H9 (cell line): ENCODE measurements around the gene KIZ. TPM values are rescaled to one million over a fixed set of nuclear protein-coding genes. Genes with fewer than 3 reads are reported as not detected.

Source experiments
- DNase-seq: peaks from one replicate; pipeline ENCODE4 v3.0.0-alpha.2; 2017
- H2AFZ ChIP-seq: one replicate; pipeline ENCODE4 v1.6.1; 2013; ENCODE audit warnings: mild to moderate bottlenecking, low read length, control low read depth, moderate library complexity
- H2AK5ac ChIP-seq: 2 replicates; pipeline ENCODE4 v1.6.1; 2013; ENCODE audit warnings: low read length, control low read depth, mixed read lengths; ENCODE audit not compliant: insufficient read length
- H2BK120ac ChIP-seq: one replicate; pipeline ENCODE4 v1.6.1; 2013; ENCODE audit warnings: low read depth, mild to moderate bottlenecking, low read length, control low read depth, inconsistent platforms; ENCODE audit not compliant: poor library complexity, severe bottlenecking
- H2BK12ac ChIP-seq: 2 replicates; pipeline ENCODE4 v1.6.1; 2013; ENCODE audit warnings: low read length, control low read depth, mixed read lengths, low read depth; ENCODE audit not compliant: insufficient read length
- H2BK15ac ChIP-seq: 2 replicates; pipeline ENCODE4 v1.6.1; 2013; ENCODE audit warnings: low read depth, low read length, control low read depth
- H2BK20ac ChIP-seq: one replicate; pipeline ENCODE4 v1.6.1; 2013; ENCODE audit warnings: low read depth, mild to moderate bottlenecking, low read length, control low read depth, inconsistent platforms; ENCODE audit not compliant: poor library complexity, severe bottlenecking
- H2BK5ac ChIP-seq: 2 replicates; pipeline ENCODE4 v1.6.1; 2013; ENCODE audit warnings: low read length, control low read depth, mixed read lengths; ENCODE audit not compliant: insufficient read length
- H3K14ac ChIP-seq: 2 replicates; pipeline ENCODE4 v1.6.1; 2013; ENCODE audit warnings: low read length, control low read depth; ENCODE audit not compliant: insufficient read depth
- H3K18ac ChIP-seq: 2 replicates; pipeline ENCODE4 v1.6.1; 2013; ENCODE audit warnings: low read depth, mild to moderate bottlenecking, mixed read lengths, low read length, control low read depth; ENCODE audit not compliant: insufficient read length
- H3K23ac ChIP-seq: 2 replicates; pipeline ENCODE4 v1.6.1; 2013; ENCODE audit warnings: low read length, control low read depth, mixed read lengths, low read depth; ENCODE audit not compliant: insufficient read length
- H3K23me2 ChIP-seq: 2 replicates; pipeline ENCODE4 v1.6.1; 2013; ENCODE audit warnings: low read depth, mild to moderate bottlenecking, mixed read lengths, low read length, control low read depth; ENCODE audit not compliant: insufficient read length, poor library complexity, severe bottlenecking
- H3K27ac ChIP-seq: 2 replicates; pipeline ENCODE4 v1.5.1; 2013; ENCODE audit warnings: low read length, control low read depth, mixed read lengths, low read depth; ENCODE audit not compliant: insufficient read length
- H3K27me3 ChIP-seq: 2 replicates; pipeline ENCODE4 v1.6.1; 2013; ENCODE audit warnings: low read length, control low read depth, inconsistent platforms; ENCODE audit not compliant: insufficient read depth
- H3K4ac ChIP-seq: 2 replicates; pipeline ENCODE4 v1.6.1; 2013; ENCODE audit warnings: low read depth, mild to moderate bottlenecking, control low read depth, inconsistent platforms, low read length, moderate library complexity
- H3K4me1 ChIP-seq: 2 replicates; pipeline ENCODE4 v1.6.1; 2013; ENCODE audit warnings: low read length, control low read depth, inconsistent platforms; ENCODE audit not compliant: insufficient read depth
- H3K4me2 ChIP-seq: 2 replicates; pipeline ENCODE4 v1.6.1; 2013; ENCODE audit warnings: low read length, control low read depth, mixed read lengths; ENCODE audit not compliant: insufficient read length, insufficient read depth
- H3K56ac ChIP-seq: 2 replicates; pipeline ENCODE4 v1.6.1; 2013; ENCODE audit warnings: low read depth, mild to moderate bottlenecking, mixed read lengths, low read length, control low read depth; ENCODE audit not compliant: insufficient read length
- H3K79me1 ChIP-seq: 2 replicates; pipeline ENCODE4 v1.6.1; 2013; ENCODE audit warnings: low read depth, mild to moderate bottlenecking, moderate library complexity, low read length, control low read depth, inconsistent platforms; ENCODE audit not compliant: insufficient read depth, poor library complexity, severe bottlenecking
- H3K79me2 ChIP-seq: 2 replicates; pipeline ENCODE4 v1.6.1; 2013; ENCODE audit warnings: low read length, control low read depth, inconsistent platforms; ENCODE audit not compliant: insufficient read depth
- H3K9ac ChIP-seq: 2 replicates; pipeline ENCODE4 v1.6.1; 2013; ENCODE audit warnings: low read length, control low read depth, mixed read lengths; ENCODE audit not compliant: insufficient read length; ENCODE audit errors: extremely low read depth
- H3K9me3 ChIP-seq: one replicate; pipeline ENCODE4 v1.6.1; 2013; ENCODE audit warnings: low read depth, low read length, inconsistent platforms; ENCODE audit not compliant: control insufficient read depth
- H3T11ph ChIP-seq: one replicate; pipeline ENCODE4 v1.6.1; 2013; ENCODE audit warnings: mild to moderate bottlenecking, low read length, control low read depth, inconsistent platforms
- H4K20me1 ChIP-seq: one replicate; pipeline ENCODE4 v1.6.1; 2013; ENCODE audit not compliant: control insufficient read depth, insufficient read length, insufficient read depth
- H4K5ac ChIP-seq: 2 replicates; pipeline ENCODE4 v1.6.1; 2013; ENCODE audit warnings: low read depth, mild to moderate bottlenecking, mixed read lengths, low read length, control low read depth; ENCODE audit not compliant: insufficient read length
- H4K8ac ChIP-seq: replicated peaks from 2 replicates; pipeline ENCODE4 v1.6.1; 2013; ENCODE audit warnings: low read length, control low read depth, mixed read lengths, low read depth; ENCODE audit not compliant: insufficient read length
- H4K91ac ChIP-seq: 2 replicates; pipeline ENCODE4 v1.6.1; 2013; ENCODE audit warnings: low read depth, mild to moderate bottlenecking, moderate library complexity, mixed read lengths, low read length, control low read depth; ENCODE audit not compliant: insufficient read length
- H3K27ac Mint-ChIP-seq, 3 experiments: 2 replicates in 2 of 3; 3 replicates in 1 of 3; pipeline ENCODE4 v1.8.0; 2020 to 2021; ENCODE audit warnings: mixed read lengths in 3 of 3, mild to moderate bottlenecking in 1 of 3, moderate library complexity in 1 of 3
- H3K27me3 Mint-ChIP-seq: 2 replicates; pipeline ENCODE4 v1.8.0; 2021; ENCODE audit warnings: low read depth, mild to moderate bottlenecking, moderate library complexity, mixed read lengths
- H3K36me3 Mint-ChIP-seq, 3 experiments: 2 replicates in 2 of 3; 3 replicates in 1 of 3; pipeline ENCODE4 v1.8.0; 2020 to 2021; ENCODE audit warnings: low read depth in 3 of 3, mixed read lengths in 3 of 3; ENCODE audit not compliant: insufficient read depth in 1 of 3
- H3K4me1 Mint-ChIP-seq, 2 experiments: 2 replicates each; pipeline ENCODE4 v1.8.0; 2020; ENCODE audit warnings: mixed read lengths in 2 of 2
- H3K4me3 Mint-ChIP-seq, 2 experiments: 2 replicates in 1 of 2; 3 replicates in 1 of 2; pipeline ENCODE4 v1.8.0; 2020 to 2021; ENCODE audit warnings: mild to moderate bottlenecking in 2 of 2, mixed read lengths in 2 of 2, moderate library complexity in 1 of 2
- H3K9me3 Mint-ChIP-seq, 2 experiments: 2 replicates in 1 of 2; 3 replicates in 1 of 2; pipeline ENCODE4 v1.8.0; 2020; ENCODE audit warnings: mild to moderate bottlenecking in 2 of 2, mixed read lengths in 2 of 2, moderate library complexity in 1 of 2
- WGBS: extraction: QIAGEN DNeasy Blood & Tissue Kit; methylation state at CpG from one replicate; pipeline ENCODE4 v1.1.7; 2013; ENCODE audit warnings: missing lambda C conversion rate, low lambda C conversion rate, mixed read lengths; ENCODE audit not compliant: insufficient read length; ENCODE audit errors: extremely low coverage; 5-methylcytosine and 5-hydroxymethylcytosine counted together
- total RNA-seq: library from RNA; stranded (reverse); gene quantifications from 2 replicates; pipeline ENCODE4 v1.2.1, GENCODE V29; 2021
- TF ChIP-seq, protein P1 (sequence below): fragments of 200-600 bp; sonication (generic); conservative IDR thresholded peaks from 3 replicates; pipeline ENCODE4 v1.8.0; 2021; ENCODE audit warnings: antibody characterized with exemption, mild to moderate bottlenecking

The KIZ gene
- total RNA-seq, 1 experiment from 2014 or later: 29.3 TPM

DNA sequence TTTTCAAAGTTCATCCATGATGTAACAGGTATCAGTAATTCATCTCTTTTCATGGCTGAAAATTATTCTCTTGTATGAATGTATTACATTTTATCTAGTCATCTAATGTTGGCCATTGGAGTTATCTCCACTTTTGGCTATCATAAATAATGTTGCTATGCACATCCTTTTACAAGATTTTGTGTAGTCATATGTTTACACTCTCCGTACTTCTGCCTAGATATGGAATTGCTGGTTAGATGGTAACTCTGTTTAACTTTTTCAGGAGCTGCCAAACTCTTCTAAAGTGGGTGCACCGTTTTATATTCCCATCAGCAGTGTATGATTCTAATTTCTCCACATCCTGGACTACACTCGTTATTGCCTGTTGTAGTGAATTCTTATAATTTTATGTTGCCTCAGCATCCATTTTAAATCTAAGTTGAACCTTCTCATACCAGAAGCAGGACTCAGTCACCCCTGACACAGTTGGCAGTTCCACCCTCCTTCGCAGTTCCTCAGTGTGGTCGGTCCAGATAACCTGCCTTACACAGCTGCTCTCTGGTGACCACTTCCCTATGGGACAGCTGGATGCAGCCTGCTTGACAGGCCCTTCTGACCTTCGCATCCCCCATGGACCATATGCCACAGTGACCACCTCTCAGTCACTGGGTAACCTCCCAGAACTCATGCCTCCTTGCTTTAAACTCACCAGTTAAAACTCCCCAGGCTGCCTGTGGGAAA is 33.9 kb downstream of the KIZ start:
- no peaks in the 10 kb centered on the region for H3K9me3 ChIP-seq
- TF ChIP-seq, protein P1, sequence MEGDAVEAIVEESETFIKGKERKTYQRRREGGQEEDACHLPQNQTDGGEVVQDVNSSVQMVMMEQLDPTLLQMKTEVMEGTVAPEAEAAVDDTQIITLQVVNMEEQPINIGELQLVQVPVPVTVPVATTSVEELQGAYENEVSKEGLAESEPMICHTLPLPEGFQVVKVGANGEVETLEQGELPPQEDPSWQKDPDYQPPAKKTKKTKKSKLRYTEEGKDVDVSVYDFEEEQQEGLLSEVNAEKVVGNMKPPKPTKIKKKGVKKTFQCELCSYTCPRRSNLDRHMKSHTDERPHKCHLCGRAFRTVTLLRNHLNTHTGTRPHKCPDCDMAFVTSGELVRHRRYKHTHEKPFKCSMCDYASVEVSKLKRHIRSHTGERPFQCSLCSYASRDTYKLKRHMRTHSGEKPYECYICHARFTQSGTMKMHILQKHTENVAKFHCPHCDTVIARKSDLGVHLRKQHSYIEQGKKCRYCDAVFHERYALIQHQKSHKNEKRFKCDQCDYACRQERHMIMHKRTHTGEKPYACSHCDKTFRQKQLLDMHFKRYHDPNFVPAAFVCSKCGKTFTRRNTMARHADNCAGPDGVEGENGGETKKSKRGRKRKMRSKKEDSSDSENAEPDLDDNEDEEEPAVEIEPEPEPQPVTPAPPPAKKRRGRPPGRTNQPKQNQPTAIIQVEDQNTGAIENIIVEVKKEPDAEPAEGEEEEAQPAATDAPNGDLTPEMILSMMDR: no peak
- H2AFZ ChIP-seq: no peak overlapping the region
- H3K79me2 ChIP-seq: no peaks in the 10 kb centered on the region
- no peaks in the 10 kb centered on the region for H3K23me2 ChIP-seq
- no peak overlapping the region for H4K5ac ChIP-seq
- no peak overlapping the region for H2BK12ac ChIP-seq
- no peak overlapping the region for H3K9ac ChIP-seq
- H3K18ac ChIP-seq: no peak overlapping the region
- Mint-ChIP-seq H3K27me3 (no peaks in the 10 kb centered on the region), H3K4me1 (peaks cover 12 to 16% of the 10 kb centered on the region in 2 experiments), H3K36me3 (peaks cover 10 to 40% (median 21%) of the 10 kb centered on the region in 3 experiments), H3K4me3 (no peak overlapping the region), H3K9me3 (no peaks in the 10 kb centered on the region; a peak in 1 of 5 replicates), H3K27ac (peak overlapping the region in 1 of 3 experiments; percentile 29; a peak in 2 of 7 replicates)
- no peak overlapping the region for H4K91ac ChIP-seq
- H3K4me1 ChIP-seq: no peaks in the 10 kb centered on the region
- no peak overlapping the region for H3K4me2 ChIP-seq
- no peaks in the 10 kb centered on the region for H3K79me1 ChIP-seq
- H3K27me3 ChIP-seq: no peaks in the 10 kb centered on the region
- no peak overlapping the region for H2AK5ac ChIP-seq
- no peak overlapping the region for H4K8ac ChIP-seq
- no peak overlapping the region for H3K27ac ChIP-seq
- H3K4ac ChIP-seq: no peak overlapping the region
- H3K23ac ChIP-seq: no peak overlapping the region
- H2BK20ac ChIP-seq: no peak overlapping the region
- no peak overlapping the region for H3T11ph ChIP-seq
- no peak overlapping the region for H3K14ac ChIP-seq
- no peak for DNase-seq
- WGBS: no CpG with 5 or more reads among the region's 6 CpGs
- no peaks in the 10 kb centered on the region for H4K20me1 ChIP-seq
- H2BK15ac ChIP-seq: no peak overlapping the region
- no peak overlapping the region for H2BK120ac ChIP-seq
- H2BK5ac ChIP-seq: no peak overlapping the region
- H3K56ac ChIP-seq: no peak overlapping the region
